HTR-8/SVneo (cell line): ENCODE data around the gene APOBEC3C.
"Not testable (repeated sequence)": the region's sequence is repeated elsewhere in the genome, so short reads cannot be mapped to it uniquely, and the experiment has no call there.

Experiments
- DNase-seq: peaks from one replicate; pipeline ENCODE4 v3.0.0; 2011; ENCODE audit warnings: low spot score, mixed read lengths; ENCODE audit not compliant: insufficient read length
- FAIRE-seq: peaks from 2 replicates; lab custom pipeline; 2011; peaks lifted over from hg19 to GRCh38; lab: Jason Lieb, UNC

The APOBEC3C gene

DNA sequence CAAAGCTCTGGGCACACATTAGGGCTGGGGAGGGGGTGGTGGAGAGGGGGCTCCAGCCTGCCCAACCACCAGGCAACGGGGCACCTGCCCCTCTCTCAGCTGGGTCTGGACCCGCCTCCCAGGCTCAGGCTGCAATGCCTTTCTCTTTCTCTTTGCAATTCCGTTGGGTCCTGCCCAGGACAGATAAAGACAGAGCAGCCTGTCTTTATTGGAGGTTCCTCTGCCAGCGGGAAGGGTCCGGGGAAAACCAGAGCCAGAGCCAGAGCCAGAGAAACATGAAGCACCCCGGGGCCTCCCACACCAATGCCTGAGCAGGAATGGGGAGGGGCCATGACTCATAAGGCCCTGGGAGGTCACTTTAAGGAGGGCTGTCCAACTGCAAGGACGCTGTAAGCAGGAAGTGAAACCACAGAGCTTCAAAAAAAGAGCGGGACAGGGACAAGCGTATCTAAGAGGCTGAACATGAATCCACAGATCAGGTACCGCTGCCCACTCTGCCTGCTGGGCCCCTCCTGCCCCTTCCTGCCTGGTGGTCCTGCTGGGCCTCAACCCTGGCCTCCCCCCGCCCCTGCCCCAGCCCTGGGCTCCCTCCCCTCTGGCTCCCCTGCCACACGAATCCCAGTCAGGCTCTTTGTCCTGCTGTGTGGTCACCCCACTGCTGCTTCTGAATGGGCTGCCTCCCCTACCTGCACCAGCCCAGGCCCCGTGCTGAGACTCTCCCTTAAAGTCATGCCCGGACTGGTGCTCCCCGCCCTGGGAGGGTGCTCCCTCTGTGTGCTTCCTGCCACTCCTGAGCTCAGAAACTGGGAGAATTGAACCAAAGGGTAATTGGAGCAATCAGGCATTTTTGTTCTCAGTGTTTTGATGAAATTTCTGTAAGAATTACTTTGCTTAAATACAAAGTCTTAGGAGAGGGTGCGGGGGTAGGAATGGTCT, 31.8 kb upstream of the APOBEC3C start, which contains the start of gene APOBEC3B:
TSS of gene APOBEC3B (plus strand) at position 356 of the 936 bp plus-strand sequence. CDS start at position 463, 107 bp downstream.
- peak; percentile 9 for FAIRE-seq
- peak; percentile 80 for DNase-seq

DNA sequence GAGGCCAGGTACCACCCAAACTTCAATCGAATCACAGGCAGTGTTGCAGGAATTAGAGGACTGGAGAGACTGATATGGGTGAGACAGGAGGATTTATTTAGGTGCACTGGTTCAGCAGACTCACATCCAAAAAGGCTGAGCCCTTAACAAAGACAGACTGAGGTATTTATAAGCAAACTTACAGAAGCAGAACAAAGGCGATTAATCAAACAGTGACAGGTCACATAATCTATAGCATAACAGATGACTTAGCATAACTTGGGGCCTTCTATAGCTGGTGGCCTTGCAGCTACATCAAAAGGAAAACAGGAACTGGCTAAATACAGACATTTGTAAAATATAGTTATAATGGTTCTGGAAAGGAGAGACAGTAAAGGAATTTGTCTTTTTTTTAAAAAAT, 29.8 kb upstream of the APOBEC3C start:
- DNase-seq, result no peak
- FAIRE-seq, result no peak

DNA sequence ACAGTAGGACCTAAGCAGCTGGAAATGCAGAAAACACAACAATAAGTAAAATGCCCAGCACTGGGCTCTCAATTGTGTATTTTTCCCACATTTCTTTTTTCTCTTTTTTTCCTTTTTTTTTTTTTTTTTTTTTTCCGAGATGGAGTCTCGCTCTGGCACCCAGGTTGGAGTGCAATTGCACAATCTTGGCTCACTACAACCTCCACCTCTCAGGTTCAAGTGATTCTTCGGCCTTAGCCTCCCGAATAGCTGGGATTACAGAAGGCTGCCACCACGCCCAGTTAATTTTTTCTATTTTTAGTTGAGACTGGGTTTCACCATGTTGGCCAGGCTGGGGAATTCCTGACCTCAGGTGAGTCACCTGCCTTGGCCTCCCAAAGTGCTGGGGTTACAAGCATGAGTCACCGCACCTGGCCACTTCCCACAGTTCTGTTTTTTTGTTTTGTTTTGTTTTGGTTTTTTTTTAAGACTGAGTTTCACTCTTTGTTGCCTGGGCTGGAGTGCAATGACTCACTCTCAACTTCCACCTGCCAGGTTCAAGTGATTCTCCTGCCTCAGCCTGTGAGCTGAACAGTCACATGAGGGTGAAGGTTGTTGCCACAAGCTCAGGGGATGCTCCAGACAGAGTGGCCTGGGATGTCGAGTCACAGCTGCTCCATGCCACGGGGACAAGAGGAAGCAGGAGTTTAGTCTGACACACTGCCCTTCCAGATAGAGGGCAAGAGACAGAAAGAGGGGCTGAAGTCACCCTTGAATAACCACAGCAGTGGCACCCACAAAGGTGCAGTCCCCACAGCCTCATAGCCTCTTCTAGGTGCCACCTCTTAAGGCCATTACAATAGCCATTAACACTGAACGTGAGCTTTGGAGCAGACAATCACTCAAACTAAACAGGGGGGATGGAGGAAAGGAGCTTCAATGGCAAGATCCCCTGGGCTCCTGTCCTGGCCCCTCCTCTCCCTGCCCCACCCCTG, 29.0 kb upstream of the APOBEC3C start:
- FAIRE-seq, result peak; percentile 65
- not testable (repeated sequence) for DNase-seq

DNA sequence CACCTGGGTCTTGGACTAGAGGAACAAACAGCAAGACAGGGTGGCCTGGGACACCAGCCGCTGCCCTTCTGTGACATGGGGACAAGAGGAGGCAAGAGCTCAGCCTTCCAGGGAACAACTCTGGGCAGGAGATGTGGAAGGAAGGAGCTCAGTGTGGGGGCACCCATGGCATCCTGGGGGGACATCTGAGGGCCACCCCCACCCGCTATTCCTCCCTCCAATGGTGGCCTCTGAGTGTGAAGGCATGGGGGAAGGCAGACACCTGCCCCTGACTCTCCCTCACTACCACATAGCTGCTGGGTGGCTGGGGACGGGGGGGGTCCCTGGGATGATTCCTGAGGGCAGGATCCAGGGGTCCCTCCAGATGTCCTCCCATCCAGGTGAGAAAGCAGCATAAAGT, 27.4 kb upstream of the APOBEC3C start:
- FAIRE-seq, result no peak
- DNase-seq, result no peak

DNA sequence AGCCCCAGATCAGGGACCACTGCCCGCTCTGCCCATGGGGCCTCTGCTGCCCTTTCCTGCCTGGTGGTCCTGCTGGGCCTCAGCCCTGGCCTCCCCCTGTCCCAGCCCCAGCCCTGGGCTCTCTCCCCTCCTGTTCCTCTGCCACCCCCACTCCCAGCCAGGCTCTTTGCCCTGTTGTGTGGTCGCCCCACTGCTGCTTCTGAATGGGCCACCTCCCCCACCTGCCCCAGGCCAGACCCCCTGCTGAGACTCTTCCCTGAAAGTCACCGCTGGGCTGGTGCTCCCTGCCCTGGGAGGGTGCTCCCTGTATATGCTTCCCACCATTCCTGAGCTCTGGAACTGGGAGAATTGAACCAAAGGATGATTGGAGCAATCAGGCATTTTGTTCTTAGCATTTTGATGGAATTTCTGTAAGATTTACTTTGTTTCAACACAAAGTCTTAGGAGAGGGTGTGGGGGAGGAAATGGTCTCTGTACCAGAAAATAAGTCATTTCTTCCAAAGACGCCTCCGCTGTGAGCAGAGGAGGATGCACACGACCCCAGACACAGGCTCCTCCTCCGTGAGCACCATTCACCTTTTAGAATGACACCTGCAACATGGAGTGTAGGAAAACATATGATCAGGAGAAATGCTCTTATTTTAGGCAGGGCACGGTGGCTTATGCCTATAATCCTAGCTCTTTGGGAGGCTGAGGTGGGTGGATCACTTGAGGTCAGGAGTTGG, 26.7 kb upstream of the APOBEC3C start:
- FAIRE-seq, result no peak
- DNase-seq, result no peak

DNA sequence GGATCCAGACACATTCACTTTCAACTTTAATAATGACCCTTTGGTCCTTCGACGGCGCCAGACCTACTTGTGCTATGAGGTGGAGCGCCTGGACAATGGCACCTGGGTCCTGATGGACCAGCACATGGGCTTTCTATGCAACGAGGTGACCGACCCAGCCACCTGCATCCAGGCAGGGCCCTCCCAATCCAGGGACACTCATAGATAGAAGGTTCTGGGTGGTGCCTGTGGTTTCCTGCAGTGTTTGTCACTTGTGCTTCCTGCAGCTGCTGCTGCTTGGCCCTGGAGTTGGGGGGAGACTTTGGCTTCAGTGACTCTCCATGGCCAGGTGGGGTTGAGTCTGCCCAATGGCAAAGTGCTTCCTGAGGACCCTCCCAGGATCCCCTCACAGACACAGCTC, 24.6 kb upstream of the APOBEC3C start:
- no peak for FAIRE-seq
- no peak for DNase-seq

DNA sequence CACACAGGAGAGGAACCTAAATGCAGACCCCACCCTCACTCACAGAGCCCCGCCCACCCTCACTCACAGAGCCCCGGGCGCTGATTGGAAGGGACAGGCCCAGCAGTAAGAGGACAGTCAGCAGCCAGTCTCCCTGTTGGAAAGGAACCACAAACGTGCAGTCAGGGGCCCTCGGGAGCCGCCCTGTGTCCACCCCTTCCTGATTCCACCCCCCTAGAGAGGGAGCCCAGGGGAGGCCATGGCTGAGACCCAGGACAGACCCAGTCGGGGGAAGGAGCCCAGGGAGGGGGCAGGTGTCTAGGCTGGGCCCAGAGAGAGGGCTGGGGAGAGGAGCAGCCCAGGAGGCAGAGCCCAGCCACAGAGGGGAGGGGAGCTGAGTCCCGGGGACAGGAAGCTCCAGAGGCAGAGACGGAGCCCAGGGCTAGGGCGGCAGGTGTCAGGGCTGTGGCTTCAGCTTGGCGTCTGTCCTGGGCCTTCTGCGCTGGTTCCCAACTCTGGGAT, 21.1 kb upstream of the APOBEC3C start:
- not testable (repeated sequence) for DNase-seq, FAIRE-seq

DNA sequence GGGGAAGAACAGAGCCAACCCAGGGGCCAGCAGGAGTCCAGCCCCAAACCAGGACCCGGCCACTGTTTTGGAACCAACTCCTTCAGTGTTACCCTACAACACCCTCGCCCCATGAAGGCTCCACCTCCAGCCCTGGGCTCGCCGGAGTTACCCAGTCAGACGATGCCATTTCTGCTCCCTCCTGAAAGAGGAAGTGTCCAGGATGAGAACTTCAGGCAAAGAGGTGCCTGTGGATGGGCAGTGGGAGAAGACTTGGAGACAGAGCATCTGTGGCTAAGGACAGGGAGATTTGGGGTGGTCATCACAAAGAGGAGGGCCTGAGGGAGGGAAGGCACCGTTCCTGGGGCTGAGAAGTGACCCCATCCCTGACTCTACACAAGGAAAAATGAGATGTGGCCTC, 18.0 kb upstream of the APOBEC3C start:
- DNase-seq (no peak), FAIRE-seq (no peak)

DNA sequence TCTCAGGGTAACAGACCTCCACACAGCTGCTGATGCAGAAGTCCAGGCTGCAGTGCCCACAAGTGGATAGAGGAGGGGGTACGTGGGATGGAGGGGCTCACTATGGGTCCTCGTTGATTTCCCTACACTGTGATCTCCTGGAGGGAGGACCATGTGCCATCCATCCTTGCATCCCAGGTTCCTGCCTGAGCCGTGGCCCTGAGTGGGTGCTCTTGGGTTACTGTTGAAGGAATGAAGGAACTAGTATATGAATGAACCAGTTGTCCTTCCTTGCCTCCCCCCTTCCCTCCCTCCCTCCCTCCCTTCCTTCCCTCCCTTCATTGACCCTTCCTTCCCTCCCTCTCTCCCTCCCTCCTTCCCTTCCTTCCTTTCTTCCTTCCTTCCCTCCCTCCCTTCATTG, 16.5 kb upstream of the APOBEC3C start:
- DNase-seq (no peak), FAIRE-seq (no peak)

DNA sequence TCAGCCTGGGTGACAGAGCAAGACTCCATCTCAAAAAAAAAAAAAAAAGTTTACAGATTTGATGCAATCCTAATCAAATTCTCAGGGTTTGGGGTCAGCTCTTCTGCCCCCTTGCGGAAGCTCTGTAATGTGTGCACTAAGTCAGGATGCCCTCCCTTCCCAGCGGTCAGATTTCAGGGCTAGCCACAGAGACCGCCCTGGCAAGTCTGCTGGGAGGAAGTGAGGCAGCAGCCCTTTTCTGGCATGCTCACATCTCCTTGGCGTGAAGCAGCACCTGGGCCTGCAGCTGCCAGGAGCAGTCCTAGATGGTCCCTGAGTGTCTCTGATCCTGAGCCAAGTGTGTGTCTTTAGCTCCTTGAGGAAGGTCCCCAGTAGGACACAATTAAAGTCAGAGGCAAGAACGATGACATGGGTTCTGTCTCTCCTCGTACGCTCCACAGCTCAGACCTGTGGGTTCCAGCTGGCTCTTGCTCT, 10.9 kb upstream of the APOBEC3C start:
- peak; percentile 81 for DNase-seq
- peak; percentile 69 for FAIRE-seq

DNA sequence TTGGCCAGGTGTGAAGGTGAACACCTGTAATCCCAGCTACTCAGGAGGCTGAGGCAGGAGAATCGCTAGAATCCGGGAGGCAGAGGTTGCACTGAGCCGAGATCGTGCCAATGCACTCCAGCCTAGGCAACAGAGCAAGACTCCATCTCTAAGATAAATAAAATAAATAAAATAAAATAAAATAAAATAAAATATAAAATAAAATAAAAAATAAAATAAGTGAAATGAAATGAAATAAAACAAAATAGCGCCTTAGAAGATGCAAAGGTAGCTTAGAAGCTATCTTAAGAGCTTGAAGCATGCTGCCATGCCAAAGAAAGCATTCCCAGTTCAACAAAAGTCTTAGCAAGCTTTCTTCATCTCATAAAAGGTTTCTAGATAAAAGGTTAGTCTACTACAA, 6.9 kb upstream of the APOBEC3C start:
- no peak for DNase-seq
- FAIRE-seq, result no peak

DNA sequence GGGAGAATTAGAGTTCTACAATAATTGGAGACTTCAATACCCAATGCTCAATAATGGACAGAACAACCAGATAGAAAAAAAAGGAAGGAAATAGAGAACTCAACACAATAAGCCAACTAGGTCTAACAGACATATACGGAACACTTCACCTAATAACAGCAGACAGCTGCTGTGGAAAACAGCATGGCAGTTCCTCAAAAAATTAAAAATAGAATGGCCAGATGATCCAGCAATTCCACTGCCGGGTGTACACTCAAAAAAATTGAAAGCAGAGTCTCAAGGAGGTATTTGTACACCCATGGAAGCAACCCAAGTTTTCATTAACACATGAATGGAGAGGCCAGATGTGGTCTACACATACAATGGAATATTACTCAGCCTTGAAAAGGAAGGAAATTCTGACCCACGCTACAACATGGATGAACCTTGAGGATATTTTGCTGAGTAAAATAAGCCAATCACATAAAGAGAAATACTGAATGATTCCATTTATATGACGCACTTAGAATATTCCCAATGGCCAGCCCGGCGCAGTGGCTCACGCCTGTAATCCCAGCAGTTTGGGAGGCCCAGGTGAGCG, 5.7 kb upstream of the APOBEC3C start:
- not testable (repeated sequence) for FAIRE-seq

DNA sequence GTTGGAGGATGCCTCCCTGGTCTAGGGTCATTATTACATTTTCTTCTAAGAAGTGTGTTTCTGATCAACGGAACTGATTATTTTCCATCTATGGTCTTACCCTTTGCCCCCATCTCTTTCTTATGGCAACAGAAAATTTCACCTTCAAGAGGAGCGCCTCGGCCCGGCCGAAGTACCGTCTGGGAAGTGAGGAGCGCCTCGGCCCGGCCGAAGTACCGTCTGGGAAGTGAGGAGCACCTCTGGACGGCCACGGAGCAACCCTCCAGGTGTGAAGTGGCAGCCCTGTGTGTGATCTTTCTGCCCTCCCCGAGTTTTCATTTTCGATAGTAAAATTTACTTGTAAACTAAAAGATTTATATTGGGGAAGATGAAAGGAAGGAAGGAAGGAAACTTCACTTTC, 3.1 kb upstream of the APOBEC3C start:
- DNase-seq, result no peak
- no peak for FAIRE-seq

More for the DNA sequence above, 5.7 kb upstream of the APOBEC3C start:
- DNase-seq, result not testable (repeated sequence)

DNA sequence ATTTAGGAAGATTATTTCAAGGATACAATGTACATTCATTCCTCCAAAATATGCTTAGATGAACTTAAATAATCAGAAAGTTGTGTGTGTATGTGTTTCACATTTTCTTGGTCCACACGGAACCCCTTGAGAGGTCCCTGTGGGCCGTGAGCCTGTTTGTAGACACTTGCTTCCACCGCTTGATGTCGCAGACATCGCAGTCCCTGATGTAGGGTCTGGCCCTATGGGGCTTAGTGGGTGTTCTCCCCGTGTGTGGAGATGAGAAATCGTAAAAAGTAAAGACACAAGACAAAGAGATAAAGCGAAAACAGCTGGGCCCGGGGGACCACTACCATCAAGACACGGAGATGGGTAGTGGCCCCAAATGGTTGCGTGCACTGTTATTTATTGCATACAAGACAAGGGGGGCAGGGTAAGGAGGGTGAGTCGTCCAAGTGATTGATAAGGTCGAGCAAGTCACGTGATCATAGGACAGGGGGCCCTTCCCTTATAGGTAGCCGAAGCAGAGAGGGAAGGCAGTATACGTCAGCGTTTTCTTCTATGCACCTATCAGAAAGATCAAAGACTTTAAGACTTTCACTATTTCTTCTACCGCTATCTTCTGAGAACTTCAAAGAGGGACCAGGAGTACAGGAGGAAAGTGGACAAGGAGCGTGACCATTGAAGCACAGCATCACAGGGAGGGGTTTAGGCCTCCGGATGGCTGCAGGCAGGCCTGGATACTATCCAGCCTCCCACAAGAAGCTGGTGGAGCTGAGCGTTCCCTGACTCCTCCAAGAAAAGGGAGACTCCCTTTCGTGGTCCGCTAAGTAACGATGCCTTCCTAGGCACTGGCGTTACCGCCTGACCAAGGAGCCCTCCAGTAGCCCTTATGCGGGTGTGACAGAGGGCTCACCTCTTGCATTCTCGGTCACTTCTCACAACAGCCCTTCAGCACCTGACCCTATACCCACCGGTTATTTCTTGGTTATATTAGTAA, 1.2 kb upstream of the APOBEC3C start:
- DNase-seq (no peak), FAIRE-seq (no peak)

DNA sequence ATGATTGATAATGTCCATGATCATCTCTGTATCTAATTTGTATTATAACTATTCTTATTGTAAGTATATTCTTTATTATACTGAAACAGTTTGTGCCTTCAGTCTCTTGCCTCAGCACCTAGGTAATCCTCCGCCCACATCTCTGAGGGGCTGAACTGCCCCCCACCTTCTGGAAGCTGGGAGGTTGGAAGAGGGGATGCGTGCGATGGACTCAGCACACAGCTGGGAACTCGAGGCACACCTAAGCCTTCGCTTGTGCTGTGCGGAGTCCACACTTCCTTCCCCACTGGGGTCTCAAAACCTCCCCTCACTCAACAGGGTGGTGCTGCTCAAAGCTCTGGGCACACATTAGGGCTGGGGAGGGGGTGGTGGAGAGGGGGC, 506 bp upstream of the APOBEC3C start:
- peak; percentile 72 for FAIRE-seq
- not testable (repeated sequence) for DNase-seq

DNA sequence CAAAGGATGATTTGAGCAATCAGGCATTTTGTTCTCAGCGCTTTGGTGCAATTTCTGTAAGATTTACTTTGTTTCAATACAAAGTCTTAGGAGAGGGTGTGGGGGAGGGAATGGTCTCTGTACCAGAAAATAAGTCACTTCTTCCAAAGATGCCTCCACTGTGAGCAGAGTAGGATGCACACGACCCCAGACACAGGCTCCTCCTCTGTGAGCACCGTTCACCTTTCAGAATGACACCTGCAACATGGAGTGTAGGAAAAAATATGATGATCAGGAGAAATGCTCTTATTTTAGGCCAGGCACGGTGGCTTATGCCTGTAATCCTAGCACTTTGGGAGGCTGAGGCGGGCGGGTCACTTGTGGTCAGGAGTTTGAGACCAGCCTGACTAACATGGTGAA, 665 bp downstream of the APOBEC3C start:
- not testable (repeated sequence) for FAIRE-seq, DNase-seq

DNA sequence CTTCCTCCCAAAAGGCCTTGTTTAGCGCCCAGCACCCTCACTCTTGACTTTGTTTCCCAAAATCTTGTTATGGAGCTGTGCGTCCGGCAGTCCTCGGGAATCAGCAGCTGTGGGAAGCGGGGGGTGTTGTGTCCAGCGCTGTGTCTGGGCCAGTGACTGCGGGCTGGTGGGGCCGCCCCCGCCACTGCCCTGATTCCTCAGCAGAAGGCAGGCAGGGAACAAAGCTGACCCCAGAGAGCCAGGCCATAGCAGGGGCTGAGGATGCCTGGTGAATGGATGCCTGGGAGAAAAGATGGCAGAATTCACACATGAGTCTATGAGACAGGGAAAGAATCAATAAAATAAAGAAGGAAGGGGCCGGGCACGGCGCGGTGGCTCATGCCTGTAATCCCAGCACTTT, 2.5 kb downstream of the APOBEC3C start:
- no peak for FAIRE-seq
- no peak for DNase-seq
